ENCODE data around the gene FBLN5. TPM values are rescaled to one million over a fixed set of nuclear protein-coding genes. Genes with fewer than 3 reads are reported as not detected.
"Not testable (repeated sequence)": the region's sequence is repeated elsewhere in the genome, so short reads cannot be mapped to it uniquely, and the experiment has no call there.

The FBLN5 gene
- polyA plus RNA-seq, 6 donors from 2014 or later, result 0.39 to 2.0 (median 0.61) TPM; not detected in 1

- Mint-ChIP-seq H3K27me3 (no peaks in the 10 kb centered on the region), H3K4me1 (peaks cover 19 to 46% (median 33%) of the 10 kb centered on the region in 3 donors), H3K27ac (peak overlapping the region in 1 of 6 donors; percentile 78), H3K4me3 (peak overlapping the region in 1 of 8 donors; percentile 21), H3K9me3 (no peaks in the 10 kb centered on the region), H3K36me3 (no peaks in the 10 kb centered on the region)
- DNase-seq (no peak), ATAC-seq (ENCODE audit: low read depth in 2 of 2) (no peak)
These were observed 95.9 kb downstream of the FBLN5 start for GRCh38 chr14:91851563-91851962.

- H3K36me3 Mint-ChIP-seq, result no peaks in the 10 kb centered on the region
- H3K4me1 Mint-ChIP-seq, result peaks cover 33 to 65% (median 42%) of the 10 kb centered on the region in 3 donors
- ATAC-seq (ENCODE audit: low read depth in 2 of 2), result no peak
- H3K4me3 Mint-ChIP-seq, result peak overlapping the region in 1 of 8 donors; percentile 48
- H3K27me3 Mint-ChIP-seq, result no peaks in the 10 kb centered on the region
- no peak for DNase-seq
- H3K9me3 Mint-ChIP-seq, result no peaks in the 10 kb centered on the region
- H3K27ac Mint-ChIP-seq, result peak overlapping the region in 1 of 6 donors; percentile 27
These were observed 98.9 kb downstream of the FBLN5 start for GRCh38 chr14:91848504-91849001.

- H3K4me1 Mint-ChIP-seq, result peaks cover 36 to 65% (median 48%) of the 10 kb centered on the region in 3 donors
These were observed 99.8 kb downstream of the FBLN5 start for GRCh38 chr14:91847693-91848092.

GRCh38 chr14:91845652-91846051 lies 101.8 kb downstream of the FBLN5 start:
- Mint-ChIP-seq H3K4me1 (peaks cover 37 to 69% (median 43%) of the 10 kb centered on the region in 3 donors), H3K27me3 (peaks cover 0 to 7% (median 0%) of the 10 kb centered on the region in 3 donors), H3K27ac (no peak overlapping the region), H3K4me3 (no peak overlapping the region), H3K9me3 (no peaks in the 10 kb centered on the region), H3K36me3 (no peaks in the 10 kb centered on the region)
- ATAC-seq (ENCODE audit: low read depth in 2 of 2) (no peak), DNase-seq (no peak)

More at GRCh38 chr14:91847693-91848092, 99.8 kb downstream of the FBLN5 start:
- ATAC-seq (ENCODE audit: low read depth in 2 of 2), result no peak
- no peak for DNase-seq
- peak overlapping the region in 6 of 8 donors; percentile 7 to 81 (median 55) for H3K4me3 Mint-ChIP-seq
- no peaks in the 10 kb centered on the region for H3K9me3 Mint-ChIP-seq
- H3K27me3 Mint-ChIP-seq, result no peaks in the 10 kb centered on the region
- no peak overlapping the region for H3K27ac Mint-ChIP-seq
- H3K36me3 Mint-ChIP-seq, result no peaks in the 10 kb centered on the region

GRCh38 chr14:91845056-91845455 lies 102.4 kb downstream of the FBLN5 start:
- not testable (repeated sequence) for ATAC-seq (ENCODE audit: low read depth in 2 of 2); H3K9me3 Mint-ChIP-seq
- H3K4me1 Mint-ChIP-seq, result peaks cover 40 to 71% (median 45%) of the 10 kb centered on the region in 3 donors

GRCh38 chr14:91844029-91844428 lies 103.5 kb downstream of the FBLN5 start:
- Mint-ChIP-seq H3K36me3 (no peaks in the 10 kb centered on the region), H3K9me3 (peaks cover 0 to 9% (median 4%) of the 10 kb centered on the region in 7 donors), H3K4me3 (peak overlapping the region in 5 of 8 donors; percentile 41 to 78 (median 51)), H3K27ac (peak overlapping the region in 4 of 6 donors; percentile 54 to 86 (median 83)), H3K4me1 (peaks cover 46 to 82% (median 48%) of the 10 kb centered on the region in 3 donors), H3K27me3 (peaks cover 0 to 11% (median 0%) of the 10 kb centered on the region in 3 donors)
- no peak for ATAC-seq (ENCODE audit: low read depth in 2 of 2)
- DNase-seq, result no peak

More at GRCh38 chr14:91845056-91845455, 102.4 kb downstream of the FBLN5 start:
- not testable (repeated sequence) for DNase-seq, H3K4me3 Mint-ChIP-seq, H3K27ac Mint-ChIP-seq, H3K36me3 Mint-ChIP-seq, H3K27me3 Mint-ChIP-seq

- Mint-ChIP-seq H3K4me1 (peaks cover 43 to 79% (median 48%) of the 10 kb centered on the region in 3 donors), H3K36me3 (no peaks in the 10 kb centered on the region), H3K27ac (peak overlapping the region in 4 of 6 donors; percentile 54 to 86 (median 83)), H3K27me3 (peaks cover 0 to 16% (median 0%) of the 10 kb centered on the region in 3 donors), H3K9me3 (peaks cover 0 to 9% (median 4%) of the 10 kb centered on the region in 7 donors), H3K4me3 (peak overlapping the region in 7 of 8 donors; percentile 1 to 78 (median 47))
- ATAC-seq (ENCODE audit: low read depth in 2 of 2) (peak; percentile 62 to 65), DNase-seq (peak; percentile 34)
These were observed 104.1 kb downstream of the FBLN5 start for GRCh38 chr14:91843437-91843836.

GRCh38 chr14:91841065-91841464 lies 106.4 kb downstream of the FBLN5 start:
- peaks cover 41 to 66% (median 44%) of the 10 kb centered on the region in 3 donors for H3K4me1 Mint-ChIP-seq
- no peak overlapping the region for H3K4me3 Mint-ChIP-seq
- DNase-seq (no peak), ATAC-seq (ENCODE audit: low read depth in 2 of 2) (no peak)
- H3K27me3 Mint-ChIP-seq, result peaks cover 0 to 16% (median 0%) of the 10 kb centered on the region in 3 donors
- no peaks in the 10 kb centered on the region for H3K36me3 Mint-ChIP-seq
- peaks cover 0 to 9% (median 4%) of the 10 kb centered on the region in 7 donors for H3K9me3 Mint-ChIP-seq
- peak overlapping the region in 3 of 6 donors; percentile 63 to 84 (median 71) for H3K27ac Mint-ChIP-seq

GRCh38 chr14:91839749-91840148 lies 107.7 kb downstream of the FBLN5 start:
- ATAC-seq (ENCODE audit: low read depth in 2 of 2) (peak; percentile 49 to 60), DNase-seq (peak; percentile 39)
- H3K27ac Mint-ChIP-seq, result peak overlapping the region in 1 of 6 donors; percentile 41
- peaks cover 0 to 9% (median 4%) of the 10 kb centered on the region in 7 donors for H3K9me3 Mint-ChIP-seq
- H3K36me3 Mint-ChIP-seq, result no peaks in the 10 kb centered on the region
- peaks cover 0 to 16% (median 0%) of the 10 kb centered on the region in 3 donors for H3K27me3 Mint-ChIP-seq
- H3K4me1 Mint-ChIP-seq, result peaks cover 39 to 67% (median 47%) of the 10 kb centered on the region in 3 donors
- peak overlapping the region in 1 of 8 donors; percentile 88 for H3K4me3 Mint-ChIP-seq

GRCh38 chr14:91837076-91837475 lies 110.4 kb downstream of the FBLN5 start:
- Mint-ChIP-seq H3K9me3 (peaks cover 0 to 9% (median 4%) of the 10 kb centered on the region in 7 donors), H3K27ac (peak overlapping the region in 3 of 6 donors; percentile 44 to 92 (median 44)), H3K4me3 (peak overlapping the region; percentile 86 to 96 (median 92)), H3K27me3 (peaks cover 0 to 16% (median 0%) of the 10 kb centered on the region in 3 donors), H3K4me1 (peaks cover 27 to 57% (median 37%) of the 10 kb centered on the region in 3 donors), H3K36me3 (no peaks in the 10 kb centered on the region)
- ATAC-seq (ENCODE audit: low read depth in 2 of 2), result no peak
- DNase-seq, result no peak

GRCh38 chr14:91835920-91836843 lies 111.3 kb downstream of the FBLN5 start:
- ATAC-seq (ENCODE audit: low read depth in 2 of 2), result peak; percentile 77 to 80
- peak; percentile 56 for DNase-seq
- Mint-ChIP-seq H3K4me1 (peaks cover 27 to 48% (median 34%) of the 10 kb centered on the region in 3 donors), H3K4me3 (peak overlapping the region; percentile 86 to 96 (median 92)), H3K27me3 (peaks cover 0 to 9% (median 0%) of the 10 kb centered on the region in 3 donors), H3K36me3 (no peaks in the 10 kb centered on the region), H3K9me3 (peaks cover 0 to 9% (median 4%) of the 10 kb centered on the region in 7 donors), H3K27ac (peak overlapping the region in 5 of 6 donors; percentile 48 to 95 (median 90))

GRCh38 chr14:91835197-91835919 lies 112.1 kb downstream of the FBLN5 start:
- H3K27ac Mint-ChIP-seq, result peak overlapping the region in 3 of 6 donors; percentile 28 to 48 (median 29)
- H3K4me1 Mint-ChIP-seq, result peaks cover 27 to 47% (median 35%) of the 10 kb centered on the region in 3 donors
- peak overlapping the region; percentile 81 to 96 (median 87) for H3K4me3 Mint-ChIP-seq
- peaks cover 0 to 14% (median 0%) of the 10 kb centered on the region in 3 donors for H3K27me3 Mint-ChIP-seq
- no peaks in the 10 kb centered on the region for H3K36me3 Mint-ChIP-seq
- H3K9me3 Mint-ChIP-seq, result peaks cover 0 to 9% (median 4%) of the 10 kb centered on the region in 7 donors
- no peak for DNase-seq
- ATAC-seq (ENCODE audit: low read depth in 2 of 2), result peak in 1 of 2 donors; percentile 0
